DOHH2 (cell line): ENCODE data around the gene R3HDM2.

Experiments
- H3F3A ChIP-seq: fragments of 200-600 bp; sonication (generic), shearing (Covaris generic); 2 replicates; pipeline ENCODE4 v1.6.0; 2016; ENCODE audit warnings: antibody characterized with exemption, mild to moderate bottlenecking; ENCODE audit not compliant: control insufficient read depth, insufficient read depth
- H3K27ac ChIP-seq: fragments of 200-600 bp; sonication (generic); 2 replicates; pipeline ENCODE4 v1.5.1; 2014; ENCODE audit warnings: low read depth, mild to moderate bottlenecking, low read length, moderate library complexity
- H3K27me3 ChIP-seq: fragments of 200-600 bp; sonication (generic); 2 replicates; pipeline ENCODE4 v1.6.1; 2014; ENCODE audit warnings: mild to moderate bottlenecking, low read length, mixed read lengths; ENCODE audit not compliant: control insufficient read depth
- H3K36me3 ChIP-seq: fragments of 200-600 bp; sonication (generic); 2 replicates; pipeline ENCODE4 v1.6.1; 2014; ENCODE audit warnings: mild to moderate bottlenecking, low read length, moderate library complexity, mixed read lengths; ENCODE audit not compliant: control insufficient read depth
- H3K4me1 ChIP-seq: fragments of 200-600 bp; sonication (generic); 2 replicates; pipeline ENCODE4 v1.6.1; 2014; ENCODE audit warnings: mild to moderate bottlenecking, low read length, mixed read lengths; ENCODE audit not compliant: control insufficient read depth
- H3K4me2 ChIP-seq: fragments of 200-600 bp; sonication (generic); 2 replicates; pipeline ENCODE4 v1.6.0; 2014; ENCODE audit warnings: mild to moderate bottlenecking, low read length, moderate library complexity
- H3K4me3 ChIP-seq: fragments of 200-600 bp; sonication (generic); 2 replicates; pipeline ENCODE4 v1.5.1; 2014; ENCODE audit warnings: mild to moderate bottlenecking, low read length, mixed read lengths
- H3K79me2 ChIP-seq: fragments of 200-600 bp; sonication (generic); 2 replicates; pipeline ENCODE4 v1.6.1; 2014; ENCODE audit warnings: mild to moderate bottlenecking, low read length, mixed read lengths; ENCODE audit not compliant: control insufficient read depth
- H3K9me2 ChIP-seq: fragments of 200-600 bp; sonication (generic); replicated peaks from 2 replicates; pipeline ENCODE4 v1.6.1; 2014; ENCODE audit warnings: mild to moderate bottlenecking, low read length, mixed read lengths; ENCODE audit not compliant: control insufficient read depth
- H3K9me3 ChIP-seq: fragments of 200-600 bp; sonication (generic); 2 replicates; pipeline ENCODE4 v1.6.1; 2014; ENCODE audit warnings: antibody characterized with exemption, low read length, mixed read lengths; ENCODE audit not compliant: control insufficient read depth, insufficient read depth
- H4K20me1 ChIP-seq: fragments of 200-600 bp; sonication (generic); 2 replicates; pipeline ENCODE4 v1.6.0; 2014; ENCODE audit warnings: low read depth, mild to moderate bottlenecking, antibody characterized with exemption, low read length, moderate library complexity; ENCODE audit not compliant: control insufficient read depth, insufficient read depth
- CTCF ChIP-seq: fragments of 200-600 bp; sonication (generic); IDR thresholded peaks from one replicate; pipeline ENCODE4 v1.5.1; 2014; ENCODE audit warnings: antibody characterized with exemption, mild to moderate bottlenecking, low read depth, low read length; ENCODE audit not compliant: poor library complexity, severe bottlenecking
- EZH2phosphoT487 ChIP-seq: fragments of 200-600 bp; sonication (generic); IDR thresholded peaks from 2 replicates; pipeline ENCODE4 v1.6.1; 2017; ENCODE audit warnings: borderline replicate concordance, mild to moderate bottlenecking, antibody characterized with exemption, low read length, moderate library complexity, mixed read lengths

R3HDM2 gene

DNA sequence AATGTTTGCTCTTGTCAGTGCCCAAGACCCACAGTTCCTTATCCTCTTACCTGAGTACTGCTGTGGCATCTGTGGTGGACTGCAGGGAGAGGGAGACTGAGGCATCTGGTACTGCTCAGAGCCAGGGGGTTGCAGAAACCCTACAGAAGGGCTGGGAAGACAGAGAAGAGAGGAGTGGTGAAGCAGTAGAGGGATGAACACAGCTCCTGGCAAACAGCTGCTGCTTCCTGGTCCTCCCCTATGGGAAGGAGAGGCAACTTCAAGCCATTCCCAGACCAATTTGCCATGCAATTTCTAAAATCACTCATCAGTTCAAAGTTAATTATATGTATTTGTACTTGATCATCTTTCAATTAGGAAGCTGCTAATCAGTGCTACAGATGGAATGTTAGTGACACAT lies 164.2 kb downstream of the R3HDM2 start:
- H4K20me1 ChIP-seq = no peaks in the 10 kb centered on the region
- no peak for TF ChIP-seq CTCF
- TF ChIP-seq EZH2phosphoT487 = no peak
- no peaks in the 10 kb centered on the region for H3K9me3 ChIP-seq
- H3K27ac ChIP-seq = no peak overlapping the region
- H3F3A ChIP-seq = peaks cover 4% of the 10 kb centered on the region; the same call in 1 of the 2 replicates
- no peaks in the 10 kb centered on the region for H3K79me2 ChIP-seq
- no peaks in the 10 kb centered on the region for H3K9me2 ChIP-seq
- peaks cover 43% of the 10 kb centered on the region for H3K36me3 ChIP-seq
- H3K4me1 ChIP-seq = peaks cover 7% of the 10 kb centered on the region
- H3K4me2 ChIP-seq = no peak overlapping the region
- no peak overlapping the region for H3K4me3 ChIP-seq
- H3K27me3 ChIP-seq = no peaks in the 10 kb centered on the region

- no peaks in the 10 kb centered on the region for H4K20me1 ChIP-seq
- H3K27ac ChIP-seq = no peak overlapping the region
- TF ChIP-seq CTCF (no peak), EZH2phosphoT487 (no peak)
- H3K4me3 ChIP-seq = no peak overlapping the region
- H3F3A ChIP-seq = peaks cover 4% of the 10 kb centered on the region; the same call in 1 of the 2 replicates
- peaks cover 32% of the 10 kb centered on the region for H3K36me3 ChIP-seq
- no peaks in the 10 kb centered on the region for H3K79me2 ChIP-seq
- H3K9me2 ChIP-seq = no peaks in the 10 kb centered on the region
- H3K4me1 ChIP-seq = peaks cover 7% of the 10 kb centered on the region
- no peak overlapping the region for H3K4me2 ChIP-seq
- H3K27me3 ChIP-seq = no peaks in the 10 kb centered on the region
- H3K9me3 ChIP-seq = no peaks in the 10 kb centered on the region
Measured at GRCh38 chr12:57263096-57263495, 167.7 kb downstream of the R3HDM2 start.

DNA sequence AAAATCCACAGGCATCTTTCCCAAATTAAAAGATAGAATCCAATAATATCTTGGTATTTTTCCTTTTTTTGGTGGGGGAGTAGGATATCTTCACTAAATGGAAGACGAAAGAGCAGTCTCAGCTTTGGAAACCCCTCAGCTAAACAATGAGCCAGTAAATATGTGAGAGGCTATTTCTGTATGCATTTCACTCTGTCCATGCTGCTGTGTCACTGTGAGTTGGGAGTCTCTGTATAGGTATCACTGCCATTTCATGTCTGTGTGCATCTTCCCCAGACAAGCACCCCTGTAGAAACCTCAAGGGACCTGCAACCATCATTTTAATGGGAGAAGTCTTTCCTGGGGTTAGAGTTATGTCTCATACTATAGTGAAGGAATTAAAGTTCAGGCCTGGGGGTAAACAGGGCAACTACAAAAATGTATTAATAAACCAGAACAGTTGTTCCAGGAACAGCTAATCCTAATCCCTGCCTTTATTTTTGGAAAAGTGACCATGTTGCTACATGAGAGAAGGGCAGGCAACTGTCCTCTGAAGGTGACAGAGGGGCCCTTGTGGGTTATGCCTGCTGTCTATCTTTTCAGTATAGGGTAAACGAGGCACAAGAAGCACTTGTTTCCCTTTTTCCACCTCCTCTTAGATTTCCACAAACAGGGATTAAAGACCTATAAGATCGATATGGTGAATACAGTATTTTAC lies 168.6 kb downstream of the R3HDM2 start:
- H4K20me1 ChIP-seq = no peaks in the 10 kb centered on the region
- H3K9me3 ChIP-seq = no peaks in the 10 kb centered on the region
- H3K4me1 ChIP-seq = peaks cover 7% of the 10 kb centered on the region
- peaks cover 4% of the 10 kb centered on the region; the same call in 1 of the 2 replicates for H3F3A ChIP-seq
- H3K4me3 ChIP-seq = no peak overlapping the region
- H3K27me3 ChIP-seq = no peaks in the 10 kb centered on the region
- no peaks in the 10 kb centered on the region for H3K9me2 ChIP-seq
- no peak overlapping the region for H3K4me2 ChIP-seq
- H3K27ac ChIP-seq = no peak overlapping the region
- TF ChIP-seq CTCF (no peak), EZH2phosphoT487 (no peak)
- H3K36me3 ChIP-seq = peaks cover 36% of the 10 kb centered on the region
- no peaks in the 10 kb centered on the region for H3K79me2 ChIP-seq
